Stimulated activated CD4-positive, alpha-beta T cell treated with anti-CD3 and anti-CD28 coated beads, Interleukin-2, amount 100 ng/mL, for 24 hours (primary cell): Measurements from ENCODE around the gene APC2.
A peak's percentile ranks its signal among the peaks of the same experiment; 100 is the strongest.

Source experiments
- DNase-seq, 2 donors: peaks; one replicate each; pipeline ENCODE4 v3.0.0-alpha.2; 2020

Gene APC2

DNA sequence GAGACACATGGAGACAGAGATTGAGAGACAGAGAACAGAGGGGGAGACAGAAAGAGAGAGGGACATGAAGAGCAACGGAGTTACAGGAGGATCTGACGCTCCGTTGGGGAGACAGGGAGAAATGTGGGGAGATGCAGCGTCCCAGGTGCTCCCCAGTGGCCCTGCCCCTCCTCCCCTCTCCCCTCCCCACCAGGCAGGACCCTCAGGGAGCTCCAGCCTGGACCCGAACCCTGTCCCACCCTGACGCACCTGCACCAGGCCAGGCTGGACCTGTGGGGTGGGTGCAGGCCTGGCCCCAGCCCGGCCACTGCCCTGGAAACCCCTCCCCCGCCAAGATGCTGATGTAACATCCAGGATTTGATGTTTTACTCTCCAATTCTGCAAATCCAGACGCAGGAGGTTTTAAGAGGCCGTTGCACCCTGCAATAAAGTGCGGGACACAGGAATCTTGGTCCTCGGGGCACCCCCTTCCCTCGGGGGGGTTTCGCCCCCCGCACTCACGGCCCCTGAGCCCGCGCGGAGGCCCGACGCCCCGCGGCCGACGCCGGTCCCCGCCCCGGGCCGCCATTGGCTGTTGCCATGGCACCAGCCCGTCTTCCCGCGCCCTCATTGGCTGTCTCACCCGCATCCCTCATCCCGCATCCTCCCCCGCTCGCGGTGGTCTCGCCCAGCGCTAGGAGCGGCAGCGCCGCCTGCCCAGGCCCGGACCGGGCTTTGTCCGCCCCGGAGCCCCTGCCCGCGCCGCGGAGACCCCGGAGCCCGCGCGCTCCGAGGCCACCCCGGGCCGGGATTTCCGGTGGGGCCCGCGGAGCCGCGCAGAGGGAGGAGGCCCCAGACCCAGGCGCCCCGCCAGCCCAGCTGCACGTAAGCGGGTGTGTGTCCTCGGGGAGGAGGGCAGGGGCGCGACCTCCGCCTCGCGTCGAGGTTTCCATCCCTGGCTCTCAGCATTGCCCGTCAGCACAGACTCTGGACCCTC lies at the start of gene APC2:
TSS of gene APC2 (plus strand) at position 655 of the 976 bp plus-strand sequence. CDS start 2,881 bp downstream, outside the sequence.
- no peak for DNase-seq

DNA sequence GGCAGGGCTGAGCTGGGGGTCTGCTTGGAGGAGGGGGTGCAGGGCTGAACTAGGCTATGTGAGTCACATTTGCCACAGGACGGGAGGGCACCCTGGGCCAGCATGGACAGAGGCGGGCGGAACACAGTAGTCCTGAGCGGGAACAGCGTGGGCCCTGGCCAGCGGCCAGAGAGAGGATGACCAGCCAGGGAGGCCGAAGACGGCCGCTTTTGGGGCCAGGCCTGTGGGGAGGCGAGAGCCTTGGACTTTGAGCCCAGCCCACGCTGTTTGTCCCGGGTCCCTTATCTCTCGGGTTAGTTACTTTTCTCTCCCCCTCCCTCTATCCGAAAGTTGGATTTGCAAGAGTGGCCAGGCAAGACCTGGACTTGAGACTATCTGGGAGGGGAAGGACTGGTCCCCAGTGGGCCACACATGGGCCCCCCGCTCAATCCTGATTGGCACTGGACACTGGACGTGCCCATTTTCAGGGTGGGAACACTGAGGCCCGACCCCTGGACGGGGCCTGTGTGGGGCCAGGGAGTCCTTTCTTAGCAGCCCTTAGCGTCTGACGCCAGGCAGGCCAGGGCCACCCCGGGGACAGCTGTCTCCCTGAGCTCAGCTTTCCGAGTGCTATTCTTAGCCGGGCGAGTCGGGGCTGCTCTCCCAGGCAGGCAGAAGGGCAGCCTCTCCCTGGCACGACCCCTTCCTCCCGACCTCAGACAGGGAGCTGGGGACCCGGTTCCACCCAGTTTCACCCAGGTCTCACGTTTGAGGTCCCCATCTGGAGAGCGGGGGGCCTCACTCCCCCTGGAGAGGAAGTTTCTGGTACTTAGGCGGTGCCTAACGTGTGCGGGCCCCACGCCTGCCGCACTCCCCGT lies 49.4 kb upstream of the APC2 start:
- DNase-seq = no peak

DNA sequence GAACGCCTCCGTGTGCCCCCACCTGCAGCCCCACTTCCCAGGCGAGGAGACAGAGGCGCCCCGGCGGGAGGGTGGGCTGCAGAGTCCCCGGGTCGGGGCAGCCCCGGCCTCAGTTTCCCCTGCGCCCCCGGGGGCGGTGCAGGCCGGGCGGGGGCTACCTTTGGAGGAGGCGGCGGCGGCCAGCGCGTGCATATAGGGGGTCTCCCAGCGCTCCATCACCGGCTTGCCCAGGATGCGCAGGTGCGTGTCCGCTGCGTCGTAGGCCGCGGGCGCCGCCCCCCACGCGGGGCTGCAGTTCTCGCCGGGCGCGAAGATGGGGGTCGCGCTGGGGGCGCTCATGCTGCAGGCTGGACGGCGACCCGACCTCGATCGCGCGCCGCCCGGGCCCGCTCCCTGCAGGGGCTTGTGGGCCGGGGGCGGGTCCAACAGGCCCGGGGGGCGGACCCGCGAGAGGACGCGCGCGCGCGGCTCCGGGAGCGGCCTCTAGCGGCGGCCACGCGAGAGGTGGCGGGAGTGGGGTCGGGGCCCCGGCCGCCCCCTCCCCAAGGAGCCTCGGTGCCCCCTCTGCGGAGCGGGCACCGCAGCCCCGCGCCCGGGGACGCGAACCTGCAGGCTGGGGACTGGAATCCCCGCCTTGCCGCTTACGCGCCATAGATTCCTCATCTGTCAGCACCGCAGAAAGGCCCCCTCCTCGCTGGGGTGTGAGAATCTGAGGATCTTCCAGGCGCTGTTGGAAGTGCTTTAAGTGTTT lies 48.6 kb upstream of the APC2 start, which contains the start of gene GAMT:
TSS of gene GAMT (minus strand) at position 405 of the 751 bp plus-strand sequence. CDS start at position 339, 66 bp downstream.
- peak; percentile 62 to 73 for DNase-seq

GRCh38 chr19:1401889-1402217 lies 48.1 kb upstream of the APC2 start:
- no peak for DNase-seq

DNA sequence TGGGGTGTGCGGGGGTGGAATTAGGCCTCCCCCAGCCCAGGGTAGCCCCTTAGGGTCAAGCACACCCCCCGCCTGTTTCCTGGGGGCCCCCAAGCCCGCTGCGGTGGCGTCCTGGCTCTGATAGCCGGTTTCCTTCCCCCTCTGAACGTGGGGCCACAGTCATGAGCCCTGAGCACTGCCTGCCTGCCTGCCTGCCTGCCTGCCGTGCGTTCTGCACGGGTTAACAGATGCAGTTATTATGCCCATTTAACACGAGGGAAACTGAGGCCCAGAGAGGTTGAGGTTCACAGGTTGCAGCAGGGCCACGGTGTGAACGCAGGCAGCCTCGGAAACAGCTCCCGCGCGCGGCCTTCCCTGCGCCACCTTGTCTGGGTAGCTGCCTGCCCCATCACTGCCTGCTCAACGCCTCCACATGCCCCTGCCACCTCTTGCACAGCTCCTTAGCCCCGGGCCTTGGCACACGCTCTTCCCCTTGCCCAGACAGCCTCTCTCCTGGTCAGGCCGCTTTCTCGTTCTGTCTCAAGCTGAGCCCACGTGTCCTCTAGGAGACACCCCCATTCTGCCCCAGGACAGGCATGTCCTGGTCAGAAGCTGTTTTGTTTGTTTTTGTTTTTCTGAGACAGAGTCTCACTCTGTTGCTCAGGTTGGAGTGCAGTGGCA lies 47.4 kb upstream of the APC2 start:
- no peak for DNase-seq

DNA sequence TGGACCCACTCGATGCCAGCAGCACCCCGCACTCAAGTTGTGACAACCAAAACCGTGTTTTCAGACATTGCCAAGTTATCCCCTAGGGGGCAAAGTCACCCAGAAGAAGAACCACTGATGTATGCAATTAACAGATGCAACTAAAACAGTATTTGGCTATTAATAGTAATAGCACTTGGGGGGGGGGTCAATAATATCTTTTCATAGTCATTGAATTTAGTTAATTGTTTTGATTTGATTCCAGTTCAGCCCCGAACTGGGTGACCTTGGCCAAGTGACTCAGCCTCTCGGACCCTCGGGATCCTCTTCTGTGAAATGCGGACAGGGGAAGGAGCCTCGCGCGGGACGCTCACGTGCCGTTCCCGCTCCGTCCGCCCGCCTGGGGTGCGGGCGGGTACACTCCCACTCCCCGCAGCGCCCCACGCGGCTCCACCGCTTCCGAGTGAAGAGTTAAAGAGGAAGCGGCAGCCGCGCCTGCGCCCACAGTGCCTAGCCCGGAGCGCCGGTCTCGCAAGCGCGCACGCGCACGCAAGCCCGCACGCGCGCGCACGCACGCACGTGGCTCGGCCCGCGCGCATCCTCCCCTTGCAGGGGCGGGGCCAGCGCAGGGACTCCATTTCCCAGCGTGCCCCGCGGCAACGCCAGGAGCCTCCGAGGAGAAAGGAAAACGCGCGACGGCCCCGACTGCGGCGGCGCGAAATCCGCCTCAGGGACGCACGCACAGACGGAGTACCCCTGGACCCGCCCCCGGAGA lies 43.0 kb upstream of the APC2 start:
- DNase-seq = peak; percentile 99

DNA sequence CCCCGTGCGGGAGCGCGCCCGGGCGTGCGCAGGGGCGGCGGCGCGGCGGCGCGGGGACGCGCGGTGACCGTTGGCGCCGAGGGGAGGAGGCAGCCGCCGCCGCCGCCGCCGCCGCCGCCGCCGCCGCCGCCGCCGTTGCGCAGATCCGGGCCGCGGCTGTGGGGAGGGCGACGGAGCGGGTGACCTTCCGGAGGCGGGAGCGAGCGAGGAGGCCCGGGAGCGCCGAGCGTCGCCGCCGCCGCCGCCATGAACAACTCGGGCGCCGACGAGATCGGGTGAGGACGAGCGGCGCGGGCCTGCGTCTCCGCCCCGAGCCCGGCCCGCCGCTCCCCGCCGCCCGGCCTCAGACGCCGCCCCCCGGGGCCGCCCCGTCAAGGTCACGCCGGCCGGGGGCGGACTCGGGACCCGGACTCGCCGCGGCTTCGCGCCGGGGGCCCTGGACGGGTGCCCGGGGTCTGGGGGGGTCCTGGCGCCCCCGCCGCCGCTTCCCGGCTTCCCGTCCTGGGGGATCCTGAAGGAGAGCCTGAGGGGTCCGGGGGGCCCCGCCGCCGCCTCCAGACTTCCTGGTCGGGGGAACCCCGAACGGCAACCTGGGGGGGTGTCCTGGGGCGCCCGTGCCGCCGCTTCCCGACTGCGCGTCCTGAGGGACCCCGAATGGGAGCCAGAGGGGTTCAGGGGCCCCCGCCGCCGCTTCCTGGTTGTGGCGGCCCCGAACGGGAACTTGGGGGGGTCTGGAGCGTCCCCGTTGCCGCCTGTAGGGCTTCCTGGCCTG lies 42.2 kb upstream of the APC2 start, which contains the start of gene DAZAP1:
TSS of gene DAZAP1 (plus strand) at position 59 of the 772 bp plus-strand sequence. CDS start at position 247, 188 bp downstream.
- peak; percentile 34 to 52 for DNase-seq

GRCh38 chr19:1408300-1409203 lies 41.4 kb upstream of the APC2 start:
- peak; percentile 62 to 63 for DNase-seq

DNA sequence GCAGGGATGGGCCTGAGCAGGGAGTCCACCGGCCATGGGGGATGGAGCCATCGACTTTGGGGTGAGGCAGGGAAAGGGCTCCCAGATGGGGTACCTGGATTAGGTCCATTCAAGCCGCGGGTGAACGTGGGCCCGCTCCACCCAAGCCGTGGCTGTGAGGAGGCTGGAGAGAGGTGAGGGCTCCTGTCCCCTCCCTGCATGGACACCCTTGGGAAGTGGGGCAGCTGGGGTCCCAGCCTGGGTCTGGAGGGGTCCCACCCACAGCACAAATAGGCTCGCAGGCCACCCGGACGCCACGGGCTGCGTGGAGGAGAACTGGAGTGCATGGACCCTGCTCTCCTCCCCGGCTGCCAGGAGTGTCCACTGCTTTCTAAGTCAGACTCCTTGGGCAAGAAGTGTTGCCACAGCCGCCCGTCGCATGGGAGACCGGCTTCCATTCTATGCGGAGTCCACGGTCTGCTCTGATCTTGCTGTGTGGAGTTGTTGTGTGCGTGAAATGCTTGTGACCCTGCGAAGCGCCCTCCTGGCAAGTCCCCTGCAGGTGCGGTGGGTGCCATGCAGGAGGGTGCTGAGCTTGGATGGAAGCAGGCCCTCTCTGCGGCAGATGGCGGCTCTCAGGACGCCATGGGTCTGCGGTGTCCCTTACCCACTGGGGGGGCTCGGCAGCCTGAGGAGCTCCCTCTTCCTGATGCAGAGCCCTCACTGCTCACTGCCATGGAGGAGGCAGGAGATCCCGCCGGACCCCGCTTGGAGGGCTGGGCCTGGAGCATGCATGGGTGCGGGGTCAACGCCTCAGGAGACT lies 40.5 kb upstream of the APC2 start:
- DNase-seq = no peak

DNA sequence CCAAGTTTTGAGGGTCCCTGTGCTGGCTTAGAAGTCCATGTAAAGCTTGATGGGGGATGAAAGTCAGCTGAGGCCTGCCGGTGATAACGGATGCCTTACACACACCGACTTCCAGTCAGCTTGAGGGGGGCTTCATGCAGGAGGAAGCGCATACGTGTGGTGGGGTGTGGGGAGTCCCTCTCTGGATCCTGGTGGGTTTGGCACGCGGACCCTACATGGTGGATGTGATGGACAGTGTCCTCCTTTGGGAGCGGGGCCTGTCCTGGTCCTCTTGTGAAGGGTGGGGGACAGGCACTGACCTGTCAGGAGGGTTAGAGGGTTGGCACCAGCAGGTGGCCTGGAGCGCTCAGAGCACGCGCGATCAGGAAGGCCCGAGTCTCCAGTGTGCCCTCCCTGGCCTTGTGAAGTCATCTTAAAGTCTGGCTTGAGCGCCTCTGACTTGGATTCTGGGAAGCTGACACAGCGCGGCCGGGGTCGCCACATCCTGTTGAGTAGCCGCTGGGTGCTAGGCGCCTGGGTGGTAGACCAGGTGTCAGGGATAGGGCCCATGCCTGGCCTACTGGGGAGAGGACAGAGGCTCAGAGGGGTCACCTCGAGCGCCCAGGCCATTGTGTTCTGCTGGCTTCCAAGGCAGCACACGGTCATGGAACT lies 39.7 kb upstream of the APC2 start:
- DNase-seq = peak in 1 of 2 donors; percentile 41

DNA sequence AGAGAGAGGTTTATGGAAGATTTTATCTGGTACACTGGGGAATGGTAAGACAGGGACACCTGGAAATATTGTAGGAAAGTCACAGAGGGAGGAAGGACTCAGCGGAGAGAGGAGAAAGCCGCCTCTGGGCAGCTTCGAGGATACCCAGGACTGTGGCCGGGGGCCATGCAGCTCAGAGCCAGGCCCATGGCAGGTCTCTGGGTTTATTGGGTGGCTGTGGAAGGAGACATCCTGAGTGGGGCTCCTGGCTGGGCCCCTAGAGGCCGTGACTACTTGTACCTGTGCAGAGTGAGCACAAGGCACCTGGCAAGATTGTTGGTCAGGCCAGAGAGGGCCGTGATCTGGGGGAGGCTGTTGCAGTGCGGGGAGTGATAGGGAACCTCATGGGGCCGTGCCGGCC lies 39.1 kb upstream of the APC2 start:
- no peak for DNase-seq

GRCh38 chr19:1411255-1412191 lies 38.4 kb upstream of the APC2 start:
- no peak for DNase-seq

- DNase-seq = no peak
These were observed 37.5 kb upstream of the APC2 start for GRCh38 chr19:1412323-1412923.

- DNase-seq = no peak
These were observed 36.7 kb upstream of the APC2 start for GRCh38 chr19:1412995-1413800.
